CD4-positive, alpha-beta T cell treated with Interleukin-15 for 1 hour (primary cell): ENCODE results near the gene TRAF2.

Experiments
- DNase-seq: peaks from one replicate; pipeline ENCODE4 v3.0.0-alpha.2; 2020

Gene TRAF2

GRCh38 chr9:136964833-136965422 is 78.6 kb downstream of the TRAF2 start:
- no peak for DNase-seq

GRCh38 chr9:136965771-136966484 is 79.6 kb downstream of the TRAF2 start:
- peak; percentile 57 for DNase-seq

DNA sequence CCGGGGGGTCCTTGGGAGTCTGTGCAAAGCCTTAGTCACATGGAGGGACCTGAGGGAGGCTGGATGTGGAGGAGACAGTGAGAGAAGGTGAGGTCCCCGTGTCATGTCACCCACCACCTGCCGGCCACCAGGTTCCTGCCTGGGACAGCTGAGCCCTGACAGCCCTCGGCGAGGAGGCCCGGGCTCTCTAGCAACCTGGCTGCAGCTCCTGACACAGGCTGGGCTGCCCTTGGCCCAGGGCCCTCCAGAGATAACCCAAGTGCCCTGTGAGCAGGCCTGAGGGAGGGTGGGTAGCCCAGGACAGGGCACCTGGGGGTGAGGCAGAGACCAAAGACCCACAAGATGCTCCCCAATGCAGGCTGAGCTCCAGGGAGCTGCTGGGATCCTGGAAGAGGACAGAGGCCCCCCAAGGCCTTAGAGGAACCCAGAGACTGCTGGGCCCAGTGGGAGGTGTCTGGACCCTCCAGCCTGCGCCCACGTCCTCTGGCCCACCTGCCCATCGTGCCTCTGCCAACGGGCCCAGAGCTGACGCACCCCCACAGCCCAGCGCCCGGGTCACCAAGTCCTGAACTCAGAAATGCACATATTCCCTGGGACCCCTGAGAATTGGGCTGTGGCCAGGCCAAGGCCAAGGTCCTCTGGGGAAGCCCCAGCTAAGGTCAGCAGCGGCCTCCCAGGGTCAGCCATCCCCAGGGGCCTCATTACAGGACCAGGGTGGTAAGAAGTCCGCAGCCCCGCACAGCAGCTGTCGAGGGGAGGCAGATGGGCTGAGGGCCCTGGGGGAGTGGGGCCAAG is 82.2 kb downstream of the TRAF2 start:
- no peak for DNase-seq

- no peak for DNase-seq
Observed at GRCh38 chr9:136969150-136969549, 82.8 kb downstream of the TRAF2 start.

- DNase-seq: no peak
Observed at GRCh38 chr9:136969774-136970173, 83.5 kb downstream of the TRAF2 start.

DNA sequence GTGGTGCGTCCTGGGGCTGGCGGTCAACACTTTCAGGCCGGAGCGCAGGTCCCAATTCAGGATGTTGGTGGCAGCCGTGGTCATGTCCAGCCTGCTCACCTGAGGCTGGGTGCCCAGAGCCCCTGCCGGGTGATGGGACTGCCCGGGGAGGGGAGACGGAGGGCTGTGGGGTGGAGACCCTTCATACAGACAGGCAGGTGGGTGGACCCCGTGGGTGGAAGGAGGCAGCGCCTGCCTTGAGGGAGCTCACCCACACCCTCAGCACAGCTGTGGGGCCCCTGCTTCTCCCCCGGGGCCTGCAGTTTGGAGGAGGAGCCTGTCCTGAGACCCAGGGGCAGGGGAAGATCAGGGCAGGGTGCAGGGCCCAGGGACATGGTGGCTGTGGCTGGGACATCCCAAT is 84.0 kb downstream of the TRAF2 start:
- no peak for DNase-seq

DNA sequence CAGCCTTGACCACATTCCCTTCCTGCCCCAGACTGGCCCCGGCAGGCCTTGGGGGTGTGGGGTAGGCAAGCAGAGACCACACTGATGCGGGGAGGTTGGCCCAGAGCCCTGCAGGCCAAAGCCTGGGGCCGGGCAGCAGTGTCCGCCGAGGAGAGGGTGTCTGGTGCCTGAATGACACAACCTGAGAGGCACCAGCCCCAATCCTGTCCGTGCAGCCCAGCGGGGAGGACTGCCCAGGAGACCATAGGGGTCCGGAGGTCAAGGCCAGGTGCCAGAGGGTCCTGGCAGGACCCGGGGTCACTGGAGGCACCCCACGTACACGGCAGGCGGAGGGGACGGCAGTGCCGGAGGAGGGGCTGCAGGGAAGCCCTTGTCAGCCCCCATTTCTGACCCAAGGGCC is 85.4 kb downstream of the TRAF2 start:
- no peak for DNase-seq

GRCh38 chr9:136972335-136972734 is 86.0 kb downstream of the TRAF2 start:
- no peak for DNase-seq

DNA sequence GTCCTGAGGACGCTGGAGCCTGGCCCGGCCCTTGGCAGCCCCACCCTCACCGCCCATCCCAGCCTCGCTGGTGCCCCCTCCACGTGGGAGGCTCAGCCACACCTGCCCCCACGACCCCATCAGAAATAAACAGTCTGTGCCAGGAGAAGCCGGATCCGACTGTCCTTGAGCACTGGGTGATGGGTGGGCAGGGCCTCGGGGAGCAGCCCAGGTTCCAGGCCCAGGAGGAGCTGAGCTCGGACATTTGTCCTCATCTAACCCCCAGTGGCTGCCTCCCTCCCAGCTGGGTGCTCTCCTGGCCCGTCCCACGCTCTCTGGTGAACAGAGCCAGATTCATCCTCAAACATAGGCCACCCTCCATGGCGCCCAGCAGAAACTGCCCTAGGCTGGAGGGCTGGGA is 86.4 kb downstream of the TRAF2 start:
- DNase-seq: no peak

- DNase-seq: no peak
Observed at GRCh38 chr9:136973618-136974617, 87.6 kb downstream of the TRAF2 start.

DNA sequence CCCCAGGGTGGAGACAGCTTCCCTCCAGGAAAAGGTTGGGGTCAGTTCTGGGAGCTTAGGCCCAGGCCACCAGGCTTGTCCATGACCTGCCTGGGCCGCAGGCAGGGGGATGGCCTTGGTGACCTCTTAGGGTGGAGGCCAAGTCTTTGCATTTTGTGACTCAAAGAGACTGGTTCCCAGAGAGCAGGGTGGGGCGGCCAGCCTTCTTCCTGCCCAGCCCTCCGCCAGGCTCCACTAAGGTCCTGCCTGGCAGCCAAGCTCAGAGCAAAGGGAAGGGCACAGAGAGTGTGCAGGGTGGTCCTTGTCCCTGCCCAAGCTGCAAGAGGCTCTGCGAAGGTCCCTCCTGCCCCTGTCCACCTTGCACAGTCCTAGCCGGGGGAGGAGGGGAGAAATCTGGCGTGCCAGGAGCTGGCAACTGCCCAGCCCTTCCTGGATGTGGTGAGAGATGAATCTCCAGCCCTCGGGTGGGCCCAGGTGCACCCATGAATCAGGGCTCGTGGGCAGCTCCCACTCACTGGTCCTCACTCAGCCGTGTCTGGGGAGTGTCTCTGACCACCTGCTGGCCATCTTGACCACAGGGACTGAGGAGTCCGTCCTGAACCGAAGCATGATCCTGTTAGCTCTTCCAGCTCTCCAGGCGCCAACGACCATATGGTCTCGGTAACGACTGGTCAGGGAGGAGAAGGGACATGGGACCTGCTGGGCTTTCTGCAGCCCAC is 88.7 kb downstream of the TRAF2 start:
- DNase-seq: no peak

DNA sequence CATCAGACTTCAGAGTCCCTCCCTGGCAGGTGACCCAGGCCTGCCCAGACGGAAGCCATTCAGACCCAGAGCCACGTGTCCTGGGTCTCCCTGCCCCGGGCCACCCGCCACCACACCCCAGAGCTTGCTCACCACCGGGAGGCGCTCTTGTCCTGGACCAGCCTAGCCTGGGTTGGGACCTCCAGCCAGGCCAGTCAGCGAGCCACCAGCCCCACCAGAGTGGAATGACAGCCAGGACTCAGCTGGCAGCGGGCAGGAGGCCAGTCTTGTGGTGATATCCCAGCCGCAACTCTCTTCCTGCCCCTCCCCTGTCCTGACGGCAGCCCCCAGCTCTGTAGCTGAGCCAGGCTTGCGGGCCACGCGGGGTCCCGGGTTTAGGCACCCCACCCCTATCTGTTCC is 89.3 kb downstream of the TRAF2 start:
- peak; percentile 35 for DNase-seq
